Keratinocyte (primary cell): ENCODE data around the gene VGLL3.

Experiments
- EZH2 ChIP-seq: IDR thresholded peaks from one replicate; pipeline ENCODE4 v1.6.1; 2012; ENCODE audit warnings: inconsistent platforms, mild to moderate bottlenecking, low read length, moderate library complexity
- TF ChIP-seq, protein P1 (sequence below), 3 experiments: IDR thresholded peaks in 1 of 3; conservative IDR thresholded peaks in 1 of 3; optimal IDR thresholded peaks in 1 of 3; 2 replicates in 2 of 3; 3 replicates in 1 of 3; pipeline versions ENCODE3 to v1.5.1; 2011; ENCODE audit warnings: low read length in 3 of 3, mild to moderate bottlenecking in 3 of 3, moderate library complexity in 2 of 3, control low read depth in 1 of 3, inconsistent platforms in 1 of 3; ENCODE audit not compliant: insufficient read depth in 2 of 3; ENCODE audit errors: extremely low read depth in 1 of 3

DNA sequence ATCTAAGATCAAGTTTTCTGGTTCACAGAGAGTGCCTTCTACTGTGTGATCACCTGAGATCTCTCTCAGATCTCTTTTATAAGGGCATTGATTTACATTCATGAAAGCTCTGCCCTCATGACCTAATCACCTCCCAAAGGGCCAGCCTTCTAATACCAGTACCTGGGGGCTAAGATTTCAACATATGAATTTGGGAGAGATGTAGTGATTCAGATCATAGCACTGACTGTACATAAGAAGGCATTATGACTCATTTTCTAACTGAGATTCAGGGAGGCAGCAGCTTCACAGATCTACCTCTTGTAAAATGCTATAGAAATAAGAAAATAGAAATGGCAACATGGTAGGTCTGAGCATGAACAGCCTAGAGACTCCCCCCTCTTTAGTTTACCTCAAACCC lies 39.6 kb downstream of the VGLL3 start:
- TF ChIP-seq, protein P1, sequence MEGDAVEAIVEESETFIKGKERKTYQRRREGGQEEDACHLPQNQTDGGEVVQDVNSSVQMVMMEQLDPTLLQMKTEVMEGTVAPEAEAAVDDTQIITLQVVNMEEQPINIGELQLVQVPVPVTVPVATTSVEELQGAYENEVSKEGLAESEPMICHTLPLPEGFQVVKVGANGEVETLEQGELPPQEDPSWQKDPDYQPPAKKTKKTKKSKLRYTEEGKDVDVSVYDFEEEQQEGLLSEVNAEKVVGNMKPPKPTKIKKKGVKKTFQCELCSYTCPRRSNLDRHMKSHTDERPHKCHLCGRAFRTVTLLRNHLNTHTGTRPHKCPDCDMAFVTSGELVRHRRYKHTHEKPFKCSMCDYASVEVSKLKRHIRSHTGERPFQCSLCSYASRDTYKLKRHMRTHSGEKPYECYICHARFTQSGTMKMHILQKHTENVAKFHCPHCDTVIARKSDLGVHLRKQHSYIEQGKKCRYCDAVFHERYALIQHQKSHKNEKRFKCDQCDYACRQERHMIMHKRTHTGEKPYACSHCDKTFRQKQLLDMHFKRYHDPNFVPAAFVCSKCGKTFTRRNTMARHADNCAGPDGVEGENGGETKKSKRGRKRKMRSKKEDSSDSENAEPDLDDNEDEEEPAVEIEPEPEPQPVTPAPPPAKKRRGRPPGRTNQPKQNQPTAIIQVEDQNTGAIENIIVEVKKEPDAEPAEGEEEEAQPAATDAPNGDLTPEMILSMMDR (optimal IDR thresholded peaks at IDR 0.05 in 1 of 3, IDR thresholded peaks at IDR 0.05 in 1 of 3, conservative IDR thresholded peaks at IDR 0.05 in 1 of 3; ENCODE audit: extremely low read depth in 1 of 3, insufficient read depth in 2 of 3, low read length in 3 of 3), result no peak
- no peak for TF ChIP-seq EZH2
